HK-2 (cell line): Measurements from ENCODE around the gene AMPH.
A peak's percentile ranks its signal among the peaks of the same experiment; 100 is the strongest.
"Not testable (repeated sequence)": the region's sequence is repeated elsewhere in the genome, so short reads cannot be mapped to it uniquely, and the experiment has no call there.

Experiments
- DNase-seq: peaks from one replicate; pipeline ENCODE4 v3.0.0-alpha.2; 2018; ENCODE audit not compliant: unreplicated experiment

Gene AMPH

GRCh38 chr7:38395921-38396552 lies 235.1 kb downstream of the AMPH start:
- DNase-seq, result not testable (repeated sequence)

GRCh38 chr7:38394660-38395059 lies 236.5 kb downstream of the AMPH start:
- no peak for DNase-seq

- DNase-seq, result no peak
Measured at GRCh38 chr7:38393874-38394273, 237.3 kb downstream of the AMPH start.

- no peak for DNase-seq
Measured at GRCh38 chr7:38391751-38392150, 239.4 kb downstream of the AMPH start.

- no peak for DNase-seq
Measured at GRCh38 chr7:38385682-38386081, 245.5 kb downstream of the AMPH start.

GRCh38 chr7:38383281-38383680 lies 247.9 kb downstream of the AMPH start:
- DNase-seq, result no peak

- no peak for DNase-seq
Measured at GRCh38 chr7:38382684-38383083, 248.5 kb downstream of the AMPH start.

- no peak for DNase-seq
Measured at GRCh38 chr7:38375453-38375852, 255.7 kb downstream of the AMPH start.

- no peak for DNase-seq
Measured at GRCh38 chr7:38374507-38374906, 256.7 kb downstream of the AMPH start.

GRCh38 chr7:38373155-38373554 lies 258.0 kb downstream of the AMPH start:
- no peak for DNase-seq

- DNase-seq, result no peak
Measured at GRCh38 chr7:38372290-38372689, 258.9 kb downstream of the AMPH start.

- DNase-seq, result peak; percentile 74
Measured at GRCh38 chr7:38369816-38370493, 261.2 kb downstream of the AMPH start.

- DNase-seq, result peak; percentile 72
Measured at GRCh38 chr7:38368191-38368605, 263.0 kb downstream of the AMPH start.

- no peak for DNase-seq
Measured at GRCh38 chr7:38367301-38367890, 263.8 kb downstream of the AMPH start.

GRCh38 chr7:38363379-38363778 lies 267.8 kb downstream of the AMPH start:
- not testable (repeated sequence) for DNase-seq

- DNase-seq, result not testable (repeated sequence)
Measured at GRCh38 chr7:38362611-38363237, 268.4 kb downstream of the AMPH start.

GRCh38 chr7:38360776-38361175 lies 270.4 kb downstream of the AMPH start:
- DNase-seq, result no peak

- not testable (repeated sequence) for DNase-seq
Measured at GRCh38 chr7:38359071-38359601, 272.0 kb downstream of the AMPH start.

- DNase-seq, result not testable (repeated sequence)
Measured at GRCh38 chr7:38358273-38358831, 272.8 kb downstream of the AMPH start.

- peak; percentile 24 for DNase-seq
Measured at GRCh38 chr7:38354271-38354851, 276.8 kb downstream of the AMPH start.

- DNase-seq, result not testable (repeated sequence)
Measured at GRCh38 chr7:38353431-38353881, 277.7 kb downstream of the AMPH start.

GRCh38 chr7:38351601-38352000 lies 279.6 kb downstream of the AMPH start:
- DNase-seq, result no peak
